AG20443 (cell line): ENCODE results near the gene PRRT3.

Experiments used
- DNase-seq: peaks from one replicate; pipeline ENCODE4 v3.0.0; 2012; ENCODE audit warnings: low spot score, mixed read lengths

The PRRT3 gene

DNA sequence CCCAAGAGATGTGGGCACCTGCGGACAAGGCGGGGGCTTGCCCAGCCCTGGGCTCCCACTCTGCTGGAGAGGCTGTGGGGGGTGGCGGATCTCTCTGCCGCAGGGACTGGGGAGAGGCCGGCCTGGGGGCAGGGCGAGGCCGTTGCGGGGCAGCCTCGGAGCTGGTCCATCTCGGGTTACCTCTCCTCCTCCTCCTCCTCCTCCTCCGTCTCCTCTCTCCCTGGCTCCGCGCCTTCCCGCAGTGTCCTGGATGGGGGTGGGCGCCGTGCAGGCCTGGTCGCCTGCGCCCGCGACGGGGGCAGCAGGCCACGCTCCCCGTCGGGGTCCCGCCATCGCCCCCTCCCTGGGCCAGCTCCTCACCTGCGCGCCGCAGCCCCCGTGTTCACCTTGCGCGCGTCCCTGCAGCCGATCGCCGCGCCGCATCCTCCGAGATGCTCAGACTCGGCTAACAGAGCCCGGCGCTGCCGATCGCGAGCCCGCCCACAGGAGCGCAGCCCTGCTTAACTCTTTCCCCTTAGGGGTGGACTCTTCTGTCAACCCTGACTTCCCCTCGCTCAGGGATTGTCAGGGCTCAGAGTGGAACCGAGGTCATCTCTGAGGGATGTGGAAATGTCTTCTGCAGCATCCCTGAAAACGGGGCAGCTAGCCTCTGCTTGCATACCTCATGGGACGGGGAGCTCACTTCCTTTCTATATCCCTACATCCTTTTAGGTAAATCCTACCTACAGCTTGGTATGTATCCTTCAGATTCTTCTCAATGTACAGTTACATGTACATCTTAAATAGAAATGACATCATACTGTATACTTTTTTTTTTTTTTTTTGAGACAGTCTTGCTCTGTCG lies at the start of gene PRRT3:
PRRT3 (minus strand) TSS at position 447 of the 844 bp plus-strand sequence. CDS start 2,293 bp downstream, outside the sequence.
- peak; percentile 78 for DNase-seq

DNA sequence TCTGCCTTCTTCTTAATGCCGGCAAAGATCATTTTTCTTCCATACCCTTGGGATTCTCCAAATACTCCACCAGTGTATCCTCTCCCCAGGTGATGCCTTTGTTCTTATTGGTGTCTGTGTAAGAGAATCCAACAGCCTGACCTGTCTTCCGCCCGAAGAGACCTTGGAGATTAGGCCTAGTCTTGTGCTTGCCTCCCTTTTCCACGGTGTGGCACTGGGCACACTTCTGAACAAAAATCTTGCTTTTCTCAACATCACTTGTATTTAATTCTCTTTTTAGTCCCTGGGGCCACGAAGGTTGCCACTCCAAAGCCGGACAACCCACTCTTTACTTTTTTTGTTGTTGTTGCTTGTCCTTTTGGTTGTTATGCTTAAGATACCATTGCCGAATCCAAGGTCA lies 48.5 kb upstream of the PRRT3 start:
- no peak for DNase-seq

GRCh38 chr3:9994086-9994844 lies 42.1 kb upstream of the PRRT3 start:
- DNase-seq = no peak

- no peak for DNase-seq
Observed at GRCh38 chr3:9986230-9986725, 34.1 kb upstream of the PRRT3 start.

- DNase-seq = no peak
Observed at GRCh38 chr3:9980251-9980650, 28.0 kb upstream of the PRRT3 start.

- DNase-seq = no peak
Observed at GRCh38 chr3:9978710-9979305, 26.6 kb upstream of the PRRT3 start.

GRCh38 chr3:9976721-9977709 lies 24.8 kb upstream of the PRRT3 start:
- DNase-seq = peak; percentile 90

- peak; percentile 64 for DNase-seq
Observed at GRCh38 chr3:9970020-9970652, 17.9 kb upstream of the PRRT3 start.

GRCh38 chr3:9969632-9970019 lies 17.4 kb upstream of the PRRT3 start:
- DNase-seq = no peak

DNA sequence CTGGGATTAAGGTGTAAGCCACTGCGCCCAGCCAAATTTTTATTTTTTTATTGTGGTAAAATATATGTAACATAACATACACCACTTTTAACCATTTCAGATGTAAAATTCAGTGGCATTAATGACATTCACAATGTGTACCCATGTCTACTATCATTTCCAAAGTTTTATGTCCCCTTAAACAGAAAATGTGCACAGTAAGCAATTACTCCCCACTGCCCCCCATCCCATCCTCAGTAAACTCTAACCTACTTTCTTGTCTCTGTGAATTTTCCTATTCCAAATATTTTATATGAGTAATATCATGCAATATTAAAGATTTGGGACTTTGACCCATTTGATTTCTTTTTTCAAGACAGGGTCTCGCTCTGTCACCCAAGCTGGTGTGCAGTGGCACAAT lies 14.6 kb upstream of the PRRT3 start:
- no peak for DNase-seq

- no peak for DNase-seq
Observed at GRCh38 chr3:9965200-9965875, 13.1 kb upstream of the PRRT3 start.

DNA sequence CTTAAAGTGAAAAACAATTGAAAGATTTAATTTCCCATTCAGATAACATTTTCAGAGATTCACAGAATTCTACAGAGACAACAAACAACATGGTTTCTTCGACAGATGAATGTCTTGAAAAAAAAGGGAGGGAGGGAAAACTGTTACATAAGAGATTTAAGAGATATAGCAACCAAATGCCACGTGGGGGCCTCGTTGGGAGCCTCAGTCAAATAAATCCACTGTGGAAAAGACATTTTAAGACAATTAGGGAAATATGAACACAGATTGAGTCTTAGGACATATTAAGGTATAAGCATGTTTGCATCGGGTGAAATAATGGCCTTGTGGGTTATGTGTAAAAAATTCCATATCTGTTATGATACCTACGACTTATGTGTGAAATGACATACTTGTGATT lies 5.0 kb upstream of the PRRT3 start:
- peak; percentile 32 for DNase-seq

- DNase-seq = no peak
Observed at GRCh38 chr3:9955611-9956352, 3.6 kb upstream of the PRRT3 start.

- no peak for DNase-seq
Observed at GRCh38 chr3:9955067-9955502, 2.9 kb upstream of the PRRT3 start.

DNA sequence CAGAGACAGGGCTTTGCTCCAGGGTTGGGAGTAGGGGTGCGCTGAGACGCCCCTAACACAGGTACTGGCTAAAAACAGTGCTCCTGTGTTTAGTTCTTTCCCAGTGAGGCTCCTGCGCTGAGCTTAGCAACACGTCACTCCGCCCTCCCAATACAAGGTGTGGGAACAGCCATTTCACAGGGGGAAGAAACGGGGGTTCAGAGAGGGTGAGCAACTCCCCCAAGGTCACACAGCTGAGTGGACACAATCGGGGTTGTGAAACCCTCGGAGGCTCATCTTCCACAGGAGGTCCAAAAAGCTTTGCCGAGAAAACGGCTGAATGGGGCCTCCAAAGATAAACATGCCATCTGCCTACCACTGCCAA lies 628 bp downstream of the PRRT3 start:
- no peak for DNase-seq

DNA sequence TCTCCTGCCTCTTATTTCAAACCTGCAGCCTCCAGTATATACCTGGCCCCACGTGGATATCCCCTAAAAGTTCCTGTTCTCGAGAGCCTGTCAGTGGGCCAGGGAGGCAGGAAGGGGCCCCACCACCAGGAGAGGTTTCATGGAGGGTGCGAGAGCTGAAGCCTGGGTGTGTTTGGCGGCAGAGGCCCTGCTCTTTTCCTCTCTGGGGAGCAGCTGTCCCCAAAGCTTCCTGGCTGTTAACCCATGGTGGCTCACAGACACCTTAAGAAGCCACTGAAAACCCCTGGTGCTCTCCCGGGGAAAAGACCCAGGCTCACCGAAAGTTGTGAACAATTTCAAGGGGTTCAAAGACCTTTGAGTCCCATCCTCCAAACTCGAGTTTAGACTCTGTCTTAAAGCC lies 1.1 kb downstream of the PRRT3 start:
- DNase-seq = no peak

- no peak for DNase-seq
Observed at GRCh38 chr3:9949626-9950025, 2.6 kb downstream of the PRRT3 start.

GRCh38 chr3:9949115-9949514 lies 3.1 kb downstream of the PRRT3 start:
- DNase-seq = no peak

GRCh38 chr3:9948586-9948985 lies 3.6 kb downstream of the PRRT3 start:
- DNase-seq = no peak
